Measurements from ENCODE around the gene MTPN.

DNA sequence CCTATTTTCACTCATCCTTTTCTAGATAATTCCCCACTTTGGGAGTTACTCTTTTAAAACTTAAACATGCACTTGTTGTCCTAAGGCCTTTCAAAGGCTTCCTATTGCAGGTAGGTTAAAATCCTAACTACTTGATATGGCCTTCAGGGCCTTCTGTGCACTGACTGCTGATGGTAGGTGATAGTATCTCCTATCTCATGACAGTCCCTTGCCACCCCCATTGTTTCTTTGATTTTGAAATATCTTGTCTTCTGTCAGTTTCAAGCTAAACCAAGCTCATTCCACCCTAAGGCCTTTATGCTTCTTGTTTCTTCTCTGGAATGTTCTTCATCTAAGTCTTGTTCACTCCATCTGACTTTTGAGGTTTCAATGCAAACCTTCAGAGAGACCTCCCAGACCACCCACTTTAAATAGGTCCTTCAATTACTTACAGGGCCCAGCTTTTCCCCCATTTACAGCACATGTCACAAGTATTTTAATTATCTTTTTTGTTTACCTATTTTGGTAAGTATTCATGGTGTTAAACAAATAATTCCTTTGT, 2.4 kb upstream of the MTPN start:
- TF ChIP-seq, protein P1, sequence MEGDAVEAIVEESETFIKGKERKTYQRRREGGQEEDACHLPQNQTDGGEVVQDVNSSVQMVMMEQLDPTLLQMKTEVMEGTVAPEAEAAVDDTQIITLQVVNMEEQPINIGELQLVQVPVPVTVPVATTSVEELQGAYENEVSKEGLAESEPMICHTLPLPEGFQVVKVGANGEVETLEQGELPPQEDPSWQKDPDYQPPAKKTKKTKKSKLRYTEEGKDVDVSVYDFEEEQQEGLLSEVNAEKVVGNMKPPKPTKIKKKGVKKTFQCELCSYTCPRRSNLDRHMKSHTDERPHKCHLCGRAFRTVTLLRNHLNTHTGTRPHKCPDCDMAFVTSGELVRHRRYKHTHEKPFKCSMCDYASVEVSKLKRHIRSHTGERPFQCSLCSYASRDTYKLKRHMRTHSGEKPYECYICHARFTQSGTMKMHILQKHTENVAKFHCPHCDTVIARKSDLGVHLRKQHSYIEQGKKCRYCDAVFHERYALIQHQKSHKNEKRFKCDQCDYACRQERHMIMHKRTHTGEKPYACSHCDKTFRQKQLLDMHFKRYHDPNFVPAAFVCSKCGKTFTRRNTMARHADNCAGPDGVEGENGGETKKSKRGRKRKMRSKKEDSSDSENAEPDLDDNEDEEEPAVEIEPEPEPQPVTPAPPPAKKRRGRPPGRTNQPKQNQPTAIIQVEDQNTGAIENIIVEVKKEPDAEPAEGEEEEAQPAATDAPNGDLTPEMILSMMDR (conservative IDR thresholded peaks at IDR 0.05; ENCODE audit: low read length): no peak
- TF ChIP-seq EZH2phosphoT487 (IDR thresholded peaks at IDR 0.05; ENCODE audit: borderline replicate concordance, low read depth, low read length): no peak

Data from OCI-LY7 (cell line).